Adrenal gland (tissue), 5 donors: ENCODE measurements around the gene LRRC15.

Experiments used
- CTCF ChIP-seq, 6 experiments: fragments of 450-650 bp in 4 of 6; fragments of 200-600 bp in 2 of 6; sonication (generic) in 1 of 6; IDR thresholded peaks; 1 replicate in 5 of 6; 2 replicates in 1 of 6; pipeline versions ENCODE4 v1.5.1 to v1.8.0; 2016 to 2021; ENCODE audit warnings: antibody characterized with exemption in 6 of 6, mild to moderate bottlenecking in 2 of 6, moderate library complexity in 1 of 6
- POLR2A ChIP-seq, 2 donors: fragments of 450-650 bp; IDR thresholded peaks; one replicate each; pipeline ENCODE4 v1.6.1; 2017; ENCODE audit warnings: antibody characterized with exemption in 2 of 2, mild to moderate bottlenecking in 2 of 2, moderate library complexity in 1 of 2
- donor health status: DM: no; HTN: no; CAD: no.

- no peak for TF ChIP-seq CTCF (IDR thresholded peaks at IDR 0.05)
- TF ChIP-seq POLR2A (IDR thresholded peaks at IDR 0.05) = no peak
These were observed 5.4 kb upstream of the LRRC15 start for GRCh38 chr3:194374935-194375334.
